ENCODE measurements around the gene LRGUK.
"Not testable (repeated sequence)": the region's sequence is repeated elsewhere in the genome, so short reads cannot be mapped to it uniquely, and the experiment has no call there.

Gene LRGUK

DNA sequence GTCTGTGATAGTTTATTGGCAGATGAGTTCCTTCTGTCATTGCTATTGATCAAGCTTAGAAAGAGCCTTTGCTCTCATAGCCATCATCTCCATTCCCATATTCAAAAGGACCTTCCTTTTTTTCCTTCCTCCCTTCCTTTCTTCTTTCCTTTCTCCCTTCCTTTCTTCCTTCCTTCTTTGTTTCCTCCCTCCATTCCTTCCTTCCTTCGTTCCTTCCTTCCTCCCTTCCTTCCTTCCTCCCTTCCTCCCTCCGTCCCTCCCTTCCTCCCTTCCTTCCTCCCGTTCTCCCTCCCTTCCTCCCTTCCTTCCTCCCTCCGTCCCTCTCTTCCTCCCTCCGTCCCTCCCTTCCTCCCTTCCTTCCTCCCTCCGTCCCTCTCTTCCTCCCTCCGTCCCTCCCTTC lies 104.2 kb downstream of the LRGUK start:
- H3K9me3 ChIP-seq (ENCODE audit: control insufficient read depth, insufficient read depth, low read depth, low read length); H3K36me3 ChIP-seq (ENCODE audit: control insufficient read depth in 2 of 2, insufficient read depth in 1 of 2, low read length in 2 of 2); H3K4me3 ChIP-seq (ENCODE audit: low read depth, low read length); H3K27ac ChIP-seq (ENCODE audit: extremely low read depth, low read depth, low read length); POLR2A ChIA-PET; H3K4me1 ChIP-seq (ENCODE audit: control insufficient read depth, insufficient read depth, low read length); CTCF ChIA-PET: not testable (repeated sequence)
- peak; percentile 76 for TF ChIP-seq ZNF366 (tag by site-specific recombination; conservative IDR thresholded peaks at IDR 0.05)

DNA sequence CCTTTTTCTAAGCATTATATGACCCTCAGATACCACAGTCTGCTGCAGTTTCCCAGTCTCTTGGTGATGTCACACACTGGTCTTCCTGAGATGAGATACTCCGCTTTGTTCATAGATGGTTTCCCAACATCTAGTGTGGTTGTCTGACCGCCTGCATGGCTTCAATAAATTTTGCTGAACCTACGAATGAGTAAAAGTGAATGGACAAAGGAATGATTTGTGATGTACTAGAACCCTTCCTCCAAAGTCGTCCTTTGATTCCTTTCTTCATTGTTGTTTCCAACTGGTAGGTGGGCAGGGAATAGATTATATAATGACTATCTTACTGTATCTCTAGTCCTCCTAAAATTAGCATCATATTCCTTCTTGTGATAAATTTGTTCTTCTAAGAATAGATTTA lies 107.1 kb downstream of the LRGUK start:
- no peaks in the 10 kb centered on the region for H3K9me3 ChIP-seq (ENCODE audit: control insufficient read depth, insufficient read depth, low read depth, low read length)
- no peak overlapping the region for H3K27ac ChIP-seq (ENCODE audit: extremely low read depth, low read depth, low read length)
- H3K4me1 ChIP-seq (ENCODE audit: control insufficient read depth, insufficient read depth, low read length), result no peaks in the 10 kb centered on the region
- ChIA-PET POLR2A (no interaction called here), CTCF (no interaction called here)
- H3K36me3 ChIP-seq (ENCODE audit: control insufficient read depth in 2 of 2, insufficient read depth in 1 of 2, low read length in 2 of 2), result no peaks in the 10 kb centered on the region
- H3K4me3 ChIP-seq (ENCODE audit: low read depth, low read length), result no peak overlapping the region
- TF ChIP-seq, protein P1, sequence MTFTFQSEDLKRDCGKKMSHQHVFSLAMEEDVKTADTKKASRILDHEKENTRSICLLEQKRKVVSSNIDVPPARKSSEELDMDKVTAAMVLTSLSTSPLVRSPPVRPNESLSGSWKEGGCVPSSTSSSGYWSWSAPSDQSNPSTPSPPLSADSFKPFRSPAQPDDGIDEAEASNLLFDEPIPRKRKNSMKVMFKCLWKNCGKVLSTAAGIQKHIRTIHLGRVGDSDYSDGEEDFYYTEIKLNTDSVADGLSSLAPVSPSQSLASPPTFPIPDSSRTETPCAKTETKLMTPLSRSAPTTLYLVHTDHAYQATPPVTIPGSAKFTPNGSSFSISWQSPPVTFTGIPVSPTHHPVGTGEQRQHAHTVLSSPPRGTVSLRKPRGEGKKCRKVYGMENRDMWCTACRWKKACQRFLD (tag by site-specific recombination; IDR thresholded peaks at IDR 0.05), result no peak
- TF ChIP-seq FEZF1 (tag by site-specific recombination; IDR thresholded peaks at IDR 0.05), result no peak
- TF ChIP-seq, protein P2, sequence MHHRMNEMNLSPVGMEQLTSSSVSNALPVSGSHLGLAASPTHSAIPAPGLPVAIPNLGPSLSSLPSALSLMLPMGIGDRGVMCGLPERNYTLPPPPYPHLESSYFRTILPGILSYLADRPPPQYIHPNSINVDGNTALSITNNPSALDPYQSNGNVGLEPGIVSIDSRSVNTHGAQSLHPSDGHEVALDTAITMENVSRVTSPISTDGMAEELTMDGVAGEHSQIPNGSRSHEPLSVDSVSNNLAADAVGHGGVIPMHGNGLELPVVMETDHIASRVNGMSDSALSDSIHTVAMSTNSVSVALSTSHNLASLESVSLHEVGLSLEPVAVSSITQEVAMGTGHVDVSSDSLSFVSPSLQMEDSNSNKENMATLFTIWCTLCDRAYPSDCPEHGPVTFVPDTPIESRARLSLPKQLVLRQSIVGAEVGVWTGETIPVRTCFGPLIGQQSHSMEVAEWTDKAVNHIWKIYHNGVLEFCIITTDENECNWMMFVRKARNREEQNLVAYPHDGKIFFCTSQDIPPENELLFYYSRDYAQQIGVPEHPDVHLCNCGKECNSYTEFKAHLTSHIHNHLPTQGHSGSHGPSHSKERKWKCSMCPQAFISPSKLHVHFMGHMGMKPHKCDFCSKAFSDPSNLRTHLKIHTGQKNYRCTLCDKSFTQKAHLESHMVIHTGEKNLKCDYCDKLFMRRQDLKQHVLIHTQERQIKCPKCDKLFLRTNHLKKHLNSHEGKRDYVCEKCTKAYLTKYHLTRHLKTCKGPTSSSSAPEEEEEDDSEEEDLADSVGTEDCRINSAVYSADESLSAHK (tag by site-specific recombination; IDR thresholded peaks at IDR 0.05), result no peak
- no peak for TF ChIP-seq ZNF23 (tag by site-specific recombination; IDR thresholded peaks at IDR 0.05; ENCODE audit: borderline replicate concordance)
- TF ChIP-seq, protein P3, sequence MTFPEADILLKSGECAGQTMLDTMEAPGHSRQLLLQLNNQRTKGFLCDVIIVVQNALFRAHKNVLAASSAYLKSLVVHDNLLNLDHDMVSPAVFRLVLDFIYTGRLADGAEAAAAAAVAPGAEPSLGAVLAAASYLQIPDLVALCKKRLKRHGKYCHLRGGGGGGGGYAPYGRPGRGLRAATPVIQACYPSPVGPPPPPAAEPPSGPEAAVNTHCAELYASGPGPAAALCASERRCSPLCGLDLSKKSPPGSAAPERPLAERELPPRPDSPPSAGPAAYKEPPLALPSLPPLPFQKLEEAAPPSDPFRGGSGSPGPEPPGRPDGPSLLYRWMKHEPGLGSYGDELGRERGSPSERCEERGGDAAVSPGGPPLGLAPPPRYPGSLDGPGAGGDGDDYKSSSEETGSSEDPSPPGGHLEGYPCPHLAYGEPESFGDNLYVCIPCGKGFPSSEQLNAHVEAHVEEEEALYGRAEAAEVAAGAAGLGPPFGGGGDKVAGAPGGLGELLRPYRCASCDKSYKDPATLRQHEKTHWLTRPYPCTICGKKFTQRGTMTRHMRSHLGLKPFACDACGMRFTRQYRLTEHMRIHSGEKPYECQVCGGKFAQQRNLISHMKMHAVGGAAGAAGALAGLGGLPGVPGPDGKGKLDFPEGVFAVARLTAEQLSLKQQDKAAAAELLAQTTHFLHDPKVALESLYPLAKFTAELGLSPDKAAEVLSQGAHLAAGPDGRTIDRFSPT (tag by site-specific recombination; IDR thresholded peaks at IDR 0.05), result no peak
- no peak for TF ChIP-seq ZNF404 (tag by site-specific recombination; IDR thresholded peaks at IDR 0.05)
- no peak for TF ChIP-seq TRIM28 (IDR thresholded peaks at IDR 0.05; ENCODE audit: borderline replicate concordance, low read length)
- TF ChIP-seq, protein P4, sequence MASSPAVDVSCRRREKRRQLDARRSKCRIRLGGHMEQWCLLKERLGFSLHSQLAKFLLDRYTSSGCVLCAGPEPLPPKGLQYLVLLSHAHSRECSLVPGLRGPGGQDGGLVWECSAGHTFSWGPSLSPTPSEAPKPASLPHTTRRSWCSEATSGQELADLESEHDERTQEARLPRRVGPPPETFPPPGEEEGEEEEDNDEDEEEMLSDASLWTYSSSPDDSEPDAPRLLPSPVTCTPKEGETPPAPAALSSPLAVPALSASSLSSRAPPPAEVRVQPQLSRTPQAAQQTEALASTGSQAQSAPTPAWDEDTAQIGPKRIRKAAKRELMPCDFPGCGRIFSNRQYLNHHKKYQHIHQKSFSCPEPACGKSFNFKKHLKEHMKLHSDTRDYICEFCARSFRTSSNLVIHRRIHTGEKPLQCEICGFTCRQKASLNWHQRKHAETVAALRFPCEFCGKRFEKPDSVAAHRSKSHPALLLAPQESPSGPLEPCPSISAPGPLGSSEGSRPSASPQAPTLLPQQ (tag by site-specific recombination; IDR thresholded peaks at IDR 0.05), result no peak
- TF ChIP-seq ZNF37A (tag by site-specific recombination; IDR thresholded peaks at IDR 0.05), result no peak
- no peak for TF ChIP-seq ZNF521 (tag by site-specific recombination; IDR thresholded peaks at IDR 0.05)
- no peak for TF ChIP-seq ZBTB48 (tag by site-specific recombination; IDR thresholded peaks at IDR 0.05)
- TF ChIP-seq, protein P5, sequence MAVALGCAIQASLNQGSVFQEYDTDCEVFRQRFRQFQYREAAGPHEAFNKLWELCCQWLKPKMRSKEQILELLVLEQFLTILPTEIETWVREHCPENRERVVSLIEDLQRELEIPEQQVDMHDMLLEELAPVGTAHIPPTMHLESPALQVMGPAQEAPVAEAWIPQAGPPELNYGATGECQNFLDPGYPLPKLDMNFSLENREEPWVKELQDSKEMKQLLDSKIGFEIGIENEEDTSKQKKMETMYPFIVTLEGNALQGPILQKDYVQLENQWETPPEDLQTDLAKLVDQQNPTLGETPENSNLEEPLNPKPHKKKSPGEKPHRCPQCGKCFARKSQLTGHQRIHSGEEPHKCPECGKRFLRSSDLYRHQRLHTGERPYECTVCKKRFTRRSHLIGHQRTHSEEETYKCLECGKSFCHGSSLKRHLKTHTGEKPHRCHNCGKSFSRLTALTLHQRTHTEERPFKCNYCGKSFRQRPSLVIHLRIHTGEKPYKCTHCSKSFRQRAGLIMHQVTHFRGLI (tag by site-specific recombination; IDR thresholded peaks at IDR 0.05), result no peak
- TF ChIP-seq, protein P6, sequence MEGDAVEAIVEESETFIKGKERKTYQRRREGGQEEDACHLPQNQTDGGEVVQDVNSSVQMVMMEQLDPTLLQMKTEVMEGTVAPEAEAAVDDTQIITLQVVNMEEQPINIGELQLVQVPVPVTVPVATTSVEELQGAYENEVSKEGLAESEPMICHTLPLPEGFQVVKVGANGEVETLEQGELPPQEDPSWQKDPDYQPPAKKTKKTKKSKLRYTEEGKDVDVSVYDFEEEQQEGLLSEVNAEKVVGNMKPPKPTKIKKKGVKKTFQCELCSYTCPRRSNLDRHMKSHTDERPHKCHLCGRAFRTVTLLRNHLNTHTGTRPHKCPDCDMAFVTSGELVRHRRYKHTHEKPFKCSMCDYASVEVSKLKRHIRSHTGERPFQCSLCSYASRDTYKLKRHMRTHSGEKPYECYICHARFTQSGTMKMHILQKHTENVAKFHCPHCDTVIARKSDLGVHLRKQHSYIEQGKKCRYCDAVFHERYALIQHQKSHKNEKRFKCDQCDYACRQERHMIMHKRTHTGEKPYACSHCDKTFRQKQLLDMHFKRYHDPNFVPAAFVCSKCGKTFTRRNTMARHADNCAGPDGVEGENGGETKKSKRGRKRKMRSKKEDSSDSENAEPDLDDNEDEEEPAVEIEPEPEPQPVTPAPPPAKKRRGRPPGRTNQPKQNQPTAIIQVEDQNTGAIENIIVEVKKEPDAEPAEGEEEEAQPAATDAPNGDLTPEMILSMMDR (tag by site-specific recombination; IDR thresholded peaks at IDR 0.05), result no peak
- no peak for TF ChIP-seq ZNF19 (tag by site-specific recombination; IDR thresholded peaks at IDR 0.05; ENCODE audit: low read depth)
- TF ChIP-seq ZNF266 (tag by site-specific recombination; IDR thresholded peaks at IDR 0.05; ENCODE audit: low read depth), result no peak
- TF ChIP-seq ZNF350 (tag by site-specific recombination; IDR thresholded peaks at IDR 0.05), result no peak
- TF ChIP-seq, protein P7, sequence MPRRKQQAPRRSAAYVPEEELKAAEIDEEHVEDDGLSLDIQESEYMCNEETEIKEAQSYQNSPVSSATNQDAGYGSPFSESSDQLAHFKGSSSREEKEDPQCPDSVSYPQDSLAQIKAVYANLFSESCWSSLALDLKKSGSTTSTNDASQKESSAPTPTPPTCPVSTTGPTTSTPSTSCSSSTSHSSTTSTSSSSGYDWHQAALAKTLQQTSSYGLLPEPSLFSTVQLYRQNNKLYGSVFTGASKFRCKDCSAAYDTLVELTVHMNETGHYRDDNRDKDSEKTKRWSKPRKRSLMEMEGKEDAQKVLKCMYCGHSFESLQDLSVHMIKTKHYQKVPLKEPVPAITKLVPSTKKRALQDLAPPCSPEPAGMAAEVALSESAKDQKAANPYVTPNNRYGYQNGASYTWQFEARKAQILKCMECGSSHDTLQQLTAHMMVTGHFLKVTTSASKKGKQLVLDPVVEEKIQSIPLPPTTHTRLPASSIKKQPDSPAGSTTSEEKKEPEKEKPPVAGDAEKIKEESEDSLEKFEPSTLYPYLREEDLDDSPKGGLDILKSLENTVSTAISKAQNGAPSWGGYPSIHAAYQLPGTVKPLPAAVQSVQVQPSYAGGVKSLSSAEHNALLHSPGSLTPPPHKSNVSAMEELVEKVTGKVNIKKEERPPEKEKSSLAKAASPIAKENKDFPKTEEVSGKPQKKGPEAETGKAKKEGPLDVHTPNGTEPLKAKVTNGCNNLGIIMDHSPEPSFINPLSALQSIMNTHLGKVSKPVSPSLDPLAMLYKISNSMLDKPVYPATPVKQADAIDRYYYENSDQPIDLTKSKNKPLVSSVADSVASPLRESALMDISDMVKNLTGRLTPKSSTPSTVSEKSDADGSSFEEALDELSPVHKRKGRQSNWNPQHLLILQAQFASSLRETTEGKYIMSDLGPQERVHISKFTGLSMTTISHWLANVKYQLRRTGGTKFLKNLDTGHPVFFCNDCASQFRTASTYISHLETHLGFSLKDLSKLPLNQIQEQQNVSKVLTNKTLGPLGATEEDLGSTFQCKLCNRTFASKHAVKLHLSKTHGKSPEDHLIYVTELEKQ (tag by site-specific recombination; IDR thresholded peaks at IDR 0.05; ENCODE audit: borderline replicate concordance), result no peak
- no peak for TF ChIP-seq HOXD13 (CRISPR knock-in tag; IDR thresholded peaks at IDR 0.05; ENCODE audit: borderline replicate concordance)

Measured in HEK293 (cell line).